ENCODE measurements around the gene FLOT2.

DNA sequence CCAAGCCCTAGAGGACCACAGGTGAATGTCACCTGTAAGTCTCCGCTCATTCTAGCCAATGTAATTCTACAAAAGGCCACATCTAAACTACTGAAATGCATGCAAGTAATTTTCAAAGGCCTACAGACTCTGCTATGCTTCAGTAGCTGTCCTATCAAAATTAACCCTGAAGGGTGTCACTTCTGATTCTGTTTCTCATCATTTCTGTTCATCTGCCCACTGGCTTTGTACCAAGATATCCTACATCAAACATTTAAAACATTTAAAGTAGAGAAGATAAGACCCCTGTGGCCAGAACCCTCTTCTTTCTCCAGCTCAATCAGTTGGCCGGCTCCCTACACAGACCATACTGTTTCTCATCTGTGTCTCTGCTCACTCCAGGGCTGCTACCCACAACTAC, 32.3 kb upstream of the FLOT2 start:
- TF ChIP-seq, protein P1, sequence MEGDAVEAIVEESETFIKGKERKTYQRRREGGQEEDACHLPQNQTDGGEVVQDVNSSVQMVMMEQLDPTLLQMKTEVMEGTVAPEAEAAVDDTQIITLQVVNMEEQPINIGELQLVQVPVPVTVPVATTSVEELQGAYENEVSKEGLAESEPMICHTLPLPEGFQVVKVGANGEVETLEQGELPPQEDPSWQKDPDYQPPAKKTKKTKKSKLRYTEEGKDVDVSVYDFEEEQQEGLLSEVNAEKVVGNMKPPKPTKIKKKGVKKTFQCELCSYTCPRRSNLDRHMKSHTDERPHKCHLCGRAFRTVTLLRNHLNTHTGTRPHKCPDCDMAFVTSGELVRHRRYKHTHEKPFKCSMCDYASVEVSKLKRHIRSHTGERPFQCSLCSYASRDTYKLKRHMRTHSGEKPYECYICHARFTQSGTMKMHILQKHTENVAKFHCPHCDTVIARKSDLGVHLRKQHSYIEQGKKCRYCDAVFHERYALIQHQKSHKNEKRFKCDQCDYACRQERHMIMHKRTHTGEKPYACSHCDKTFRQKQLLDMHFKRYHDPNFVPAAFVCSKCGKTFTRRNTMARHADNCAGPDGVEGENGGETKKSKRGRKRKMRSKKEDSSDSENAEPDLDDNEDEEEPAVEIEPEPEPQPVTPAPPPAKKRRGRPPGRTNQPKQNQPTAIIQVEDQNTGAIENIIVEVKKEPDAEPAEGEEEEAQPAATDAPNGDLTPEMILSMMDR (IDR thresholded peaks at IDR 0.05): no peak
- no peak for TF ChIP-seq POLR2A (IDR thresholded peaks at IDR 0.05)

All from uterus (tissue), 2 donors.